Endodermal cell (in vitro differentiated cells): Measurements from ENCODE around the gene KCNK1. TPM values are rescaled to one million over a fixed set of nuclear protein-coding genes. Genes with fewer than 3 reads are reported as not detected.

Source experiments
- DNase-seq: peaks from one replicate; pipeline ENCODE4 v3.0.0-alpha.2; 2017
- H3K27ac ChIP-seq: 2 replicates; pipeline ENCODE4 v1.5.1; 2013; ENCODE audit warnings: mild to moderate bottlenecking, low read depth, low read length, moderate library complexity
- H3K27me3 ChIP-seq: 2 replicates; pipeline ENCODE4 v1.6.1; 2013; ENCODE audit warnings: mild to moderate bottlenecking, low read length, moderate library complexity; ENCODE audit not compliant: insufficient read depth, control insufficient read depth, poor library complexity, severe bottlenecking
- H3K36me3 ChIP-seq: 2 replicates; pipeline ENCODE4 v1.7.0; 2013; ENCODE audit warnings: mild to moderate bottlenecking, low read length, moderate library complexity; ENCODE audit not compliant: control insufficient read depth, insufficient read depth
- H3K4me1 ChIP-seq: one replicate; pipeline ENCODE4 v1.7.0; 2013; ENCODE audit warnings: low read length; ENCODE audit not compliant: control insufficient read depth, insufficient read depth
- H3K4me3 ChIP-seq: 2 replicates; pipeline ENCODE4 v1.5.1; 2013; ENCODE audit warnings: mild to moderate bottlenecking, low read length, moderate library complexity
- H3K9ac ChIP-seq: 2 replicates; pipeline ENCODE4 v1.6.1; 2013; ENCODE audit warnings: mild to moderate bottlenecking, low read length, moderate library complexity; ENCODE audit not compliant: poor library complexity, severe bottlenecking; ENCODE audit errors: extremely low read depth
- H3K9me3 ChIP-seq: 2 replicates; pipeline ENCODE4 v1.6.1; 2013; ENCODE audit warnings: mild to moderate bottlenecking, low read length, moderate library complexity; ENCODE audit not compliant: control insufficient read depth
- H3K27ac Mint-ChIP-seq: 2 replicates; pipeline ENCODE4 v1.8.0; 2020; ENCODE audit warnings: mixed read lengths
- H3K27me3 Mint-ChIP-seq: 2 replicates; pipeline ENCODE4 v1.8.0; 2021; ENCODE audit warnings: mild to moderate bottlenecking, mixed read lengths; ENCODE audit not compliant: insufficient read depth
- H3K36me3 Mint-ChIP-seq: 2 replicates; pipeline ENCODE4 v1.8.0; 2020; ENCODE audit warnings: low read depth, mixed read lengths
- H3K4me1 Mint-ChIP-seq: 2 replicates; pipeline ENCODE4 v1.8.0; 2020; ENCODE audit warnings: mixed read lengths
- H3K4me3 Mint-ChIP-seq: 2 replicates; pipeline ENCODE4 v1.8.0; 2020; ENCODE audit warnings: mild to moderate bottlenecking, moderate library complexity, mixed read lengths
- H3K9me3 Mint-ChIP-seq: 2 replicates; pipeline ENCODE4 v1.8.0; 2020; ENCODE audit warnings: mild to moderate bottlenecking, mixed read lengths
- CTCF ChIP-seq: fragments of 200-600 bp; sonication (generic); conservative IDR thresholded peaks from 2 replicates; pipeline ENCODE4 v1.5.0; 2021; ENCODE audit warnings: antibody characterized with exemption, mild to moderate bottlenecking
- WGBS, 2 experiments: methylation state at CpG; one replicate each; pipeline versions ENCODE4 v1.1.5 to v1.1.7; 2013; ENCODE audit warnings: missing lambda C conversion rate in 2 of 2, mixed read lengths in 1 of 2; ENCODE audit not compliant: insufficient coverage in 1 of 2, insufficient read length in 1 of 2; 5-methylcytosine and 5-hydroxymethylcytosine counted together
- total RNA-seq, 2 donors: library from RNA; stranded (reverse); fragmentation: NEBNext Ultra II Directional in 1 of 2; extraction: Animal tissue kit (Norgen Biotek cat#: 25700) in 1 of 2; gene quantifications; 2 replicates in 1 of 2; 3 replicates in 1 of 2; pipeline ENCODE4 v1.2.1, GENCODE V29; 2021

The KCNK1 gene
- total RNA-seq, 2 donors from 2014 or later: 50.1 to 55.7 TPM

GRCh38 chr1:233572896-233573295 lies 41.0 kb upstream of the KCNK1 start:
- Mint-ChIP-seq H3K36me3 (no peaks in the 10 kb centered on the region), H3K9me3 (peaks cover 1% of the 10 kb centered on the region), H3K4me1 (no peaks in the 10 kb centered on the region), H3K4me3 (no peak overlapping the region), H3K27me3 (peaks cover 12% of the 10 kb centered on the region), H3K27ac (no peak overlapping the region)
- no peak for TF ChIP-seq CTCF
- DNase-seq: no peak
- H3K36me3 ChIP-seq: no peaks in the 10 kb centered on the region
- 84 to 92% methylated on average over 3 to 4 of the region's 4 CpGs for WGBS, 2 experiments
- no peaks in the 10 kb centered on the region for H3K4me1 ChIP-seq
- H3K9me3 ChIP-seq: no peaks in the 10 kb centered on the region
- H3K4me3 ChIP-seq: no peak overlapping the region
- H3K9ac ChIP-seq: no peak overlapping the region
- no peak overlapping the region for H3K27ac ChIP-seq
- H3K27me3 ChIP-seq: no peaks in the 10 kb centered on the region

- Histone ChIP-seq H3K4me1 (no peaks in the 10 kb centered on the region), H3K9ac (no peak overlapping the region), H3K36me3 (no peaks in the 10 kb centered on the region), H3K9me3 (no peaks in the 10 kb centered on the region), H3K4me3 (no peak overlapping the region), H3K27ac (no peak overlapping the region), H3K27me3 (no peaks in the 10 kb centered on the region)
- no peaks in the 10 kb centered on the region for H3K36me3 Mint-ChIP-seq
- H3K9me3 Mint-ChIP-seq: peaks cover 6% of the 10 kb centered on the region
- no peaks in the 10 kb centered on the region for H3K4me1 Mint-ChIP-seq
- peaks cover 12% of the 10 kb centered on the region for H3K27me3 Mint-ChIP-seq
- no peak for DNase-seq
- no peak overlapping the region for H3K27ac Mint-ChIP-seq
- TF ChIP-seq CTCF: no peak
- no peak overlapping the region for H3K4me3 Mint-ChIP-seq
- WGBS, 2 experiments: 86 to 90% methylated on average over 4 to 5 of the region's 5 CpGs
Measured at GRCh38 chr1:233575450-233575849, 38.5 kb upstream of the KCNK1 start.

GRCh38 chr1:233582439-233582838 lies 31.5 kb upstream of the KCNK1 start:
- Histone ChIP-seq H3K9ac (no peak overlapping the region), H3K4me1 (no peaks in the 10 kb centered on the region), H3K27me3 (no peaks in the 10 kb centered on the region), H3K4me3 (no peak overlapping the region), H3K9me3 (peaks cover 9% of the 10 kb centered on the region), H3K36me3 (no peaks in the 10 kb centered on the region), H3K27ac (no peak overlapping the region)
- no peak overlapping the region for H3K27ac Mint-ChIP-seq
- no peak overlapping the region for H3K4me3 Mint-ChIP-seq
- H3K9me3 Mint-ChIP-seq: peaks cover 26% of the 10 kb centered on the region
- H3K36me3 Mint-ChIP-seq: no peaks in the 10 kb centered on the region
- TF ChIP-seq CTCF: no peak
- peaks cover 7% of the 10 kb centered on the region for H3K4me1 Mint-ChIP-seq
- DNase-seq: no peak
- 89 to 90% methylated on average over 3 of the region's 3 CpGs for WGBS, 2 experiments
- peaks cover 28% of the 10 kb centered on the region for H3K27me3 Mint-ChIP-seq
